ENCODE data around the gene ARGLU1. TPM values are rescaled to one million over a fixed set of nuclear protein-coding genes. Genes with fewer than 3 reads are reported as not detected.
A peak's percentile ranks its signal among the peaks of the same experiment; 100 is the strongest.

ARGLU1 gene
- total and polyA plus RNA-seq, 11 donors, result 14.2 to 54.0 (median 28.1) TPM

- 37 to 51% (median 44%) methylated on average over 4 of the region's 4 CpGs for WGBS, 4 donors
- no peak for TF ChIP-seq POLR2A (IDR thresholded peaks at IDR 0.05)
- TF ChIP-seq CTCF (IDR thresholded peaks at IDR 0.05), result no peak
- DNase-seq (peak in 1 of 5 donors; percentile 23), ATAC-seq (peak; percentile 46 to 83 (median 62))
- H3K27me3 ChIP-seq, result no peaks in the 10 kb centered on the region
- peaks cover 0 to 69% (median 61%) of the 10 kb centered on the region in 9 donors for H3K36me3 ChIP-seq
- H3K4me3 ChIP-seq, result no peak overlapping the region
- peak overlapping the region in 4 of 12 donors; percentile 7 to 36 (median 19) for H3K27ac ChIP-seq
- H3K4me1 ChIP-seq, result peaks cover 0 to 48% (median 27%) of the 10 kb centered on the region in 12 donors
- intact Hi-C loops (cut with DNase I), result loop anchor here in 1 of 10 donors (5.0 kb wide), 1 partner anchor 72 kb away; no protein-coding TSS in a partner anchor
- no peaks in the 10 kb centered on the region for H3K9me3 ChIP-seq
Observed at GRCh38 chr13:106550570-106551135, 17.3 kb downstream of the ARGLU1 start.

- Histone ChIP-seq H3K9me3 (no peaks in the 10 kb centered on the region), H3K4me3 (no peak overlapping the region), H3K36me3 (peaks cover 0 to 58% (median 46%) of the 10 kb centered on the region in 9 donors), H3K27ac (no peak overlapping the region), H3K4me1 (peaks cover 0 to 46% (median 28%) of the 10 kb centered on the region in 12 donors), H3K27me3 (no peaks in the 10 kb centered on the region)
- WGBS, 4 donors, result 90 to 98% (median 95%) methylated on average over 3 of the region's 3 CpGs
- ATAC-seq (no peak), DNase-seq (no peak)
- intact Hi-C loops (cut with DNase I), result no loop called here
- TF ChIP-seq POLR2A (IDR thresholded peaks at IDR 0.05), result no peak
- TF ChIP-seq CTCF (IDR thresholded peaks at IDR 0.05), result no peak
Observed at GRCh38 chr13:106548064-106548696, 19.8 kb downstream of the ARGLU1 start.

GRCh38 chr13:106541826-106542225 is 26.1 kb downstream of the ARGLU1 start:
- ATAC-seq, result no peak
- Histone ChIP-seq H3K27ac (no peak overlapping the region), H3K4me1 (peaks cover 0 to 24% (median under 1%) of the 10 kb centered on the region in 12 donors), H3K27me3 (no peaks in the 10 kb centered on the region), H3K9me3 (no peaks in the 10 kb centered on the region), H3K4me3 (no peak overlapping the region), H3K36me3 (peaks cover 0 to 47% (median 38%) of the 10 kb centered on the region in 9 donors)
- DNase-seq, result no peak
- 90 to 99% (median 96%) methylated on average over 1 of the region's 1 CpG for WGBS, 4 donors
- intact Hi-C loops (cut with DNase I), result no loop called here
- TF ChIP-seq CTCF (IDR thresholded peaks at IDR 0.05), result no peak
- TF ChIP-seq POLR2A (IDR thresholded peaks at IDR 0.05), result no peak

GRCh38 chr13:106540613-106541012 is 27.3 kb downstream of the ARGLU1 start:
- Histone ChIP-seq H3K27me3 (no peaks in the 10 kb centered on the region), H3K27ac (no peak overlapping the region), H3K36me3 (peaks cover 0 to 41% (median 34%) of the 10 kb centered on the region in 9 donors), H3K9me3 (no peaks in the 10 kb centered on the region), H3K4me1 (peaks cover 0 to 35% (median 10%) of the 10 kb centered on the region in 12 donors), H3K4me3 (no peak overlapping the region)
- TF ChIP-seq POLR2A (IDR thresholded peaks at IDR 0.05), result no peak
- no peak for TF ChIP-seq CTCF (IDR thresholded peaks at IDR 0.05)
- intact Hi-C loops (cut with DNase I), result no loop called here
- DNase-seq, result no peak
- 69 to 81% (median 79%) methylated on average over 4 of the region's 4 CpGs for whole genome bisulfite sequencing, 4 donors
- ATAC-seq, result no peak
